Psoas muscle (tissue), 8 donors: ENCODE results near the gene MAGEB4. TPM values are rescaled to one million over a fixed set of nuclear protein-coding genes. Genes with fewer than 3 reads are reported as not detected.
"Not testable (repeated sequence)": the region's sequence is repeated elsewhere in the genome, so short reads cannot be mapped to it uniquely, and the experiment has no call there.

Experiments used
- ATAC-seq, 4 donors: fragments of 200-7000 bp; cut with Tn5 transposase; one replicate each; pipeline ENCODE4 v1.9.1; 2020; ENCODE audit warnings: moderate library complexity in 3 of 4, mild to moderate bottlenecking in 2 of 4
- DNase-seq, 2 donors: peaks; one replicate each; pipeline ENCODE4 v3.0.0-alpha.2; 2020
- H3K27ac ChIP-seq: fragments of 200-600 bp; one replicate; pipeline ENCODE4 v1.8.0; 2022
- H3K27me3 ChIP-seq, 3 donors: fragments of 200-600 bp in 1 of 3; one replicate each; pipeline versions ENCODE4 v1.6.1 to v1.8.0; 2013 to 2022; ENCODE audit warnings: low read length in 2 of 3, mild to moderate bottlenecking in 2 of 3, moderate library complexity in 1 of 3; ENCODE audit not compliant: insufficient read depth in 3 of 3
- H3K36me3 ChIP-seq, 2 donors: fragments of 200-600 bp in 1 of 2; one replicate each; pipeline versions ENCODE4 v1.6.1 to v1.8.0; 2013 to 2022; ENCODE audit warnings: low read depth in 1 of 2, mild to moderate bottlenecking in 1 of 2, moderate library complexity in 1 of 2; ENCODE audit not compliant: insufficient read depth in 1 of 2
- H3K4me1 ChIP-seq: fragments of 200-600 bp; one replicate; pipeline ENCODE4 v1.8.0; 2022
- H3K4me3 ChIP-seq: fragments of 200-600 bp; one replicate; pipeline ENCODE4 v1.8.0; 2022; ENCODE audit warnings: mild to moderate bottlenecking
- H3K9me3 ChIP-seq: fragments of 200-600 bp; one replicate; pipeline ENCODE4 v1.8.0; 2022
- CTCF ChIP-seq: fragments of 200-600 bp; IDR thresholded peaks from one replicate; pipeline ENCODE4 v1.8.0; 2022; ENCODE audit warnings: antibody characterized with exemption
- WGBS, 3 donors: extraction: QIAGEN DNeasy Blood & Tissue Kit; methylation state at CpG; one replicate each; pipeline versions ENCODE4 v1.1.6 to v1.1.7; 2013; 5-methylcytosine and 5-hydroxymethylcytosine counted together
- intact Hi-C, 2 donors: fragments of 100-400 bp; cut with DNase I; formaldehyde crosslinking; loops; one replicate each; pipeline versions ENCODE4 v1.11.0 to v1.14.2; 2022
- long read RNA-seq, 2 donors: library from polyadenylated mRNA; unstranded; transcript quantifications; one replicate each; pipeline ENCODE4 v2.0.0, GENCODE V29; 2021
- polyA plus RNA-seq, 3 donors: library from polyadenylated mRNA; stranded (reverse); fragments of 200-250 nt; gene quantifications; one replicate each; pipeline ENCODE4 v1.2.3, GENCODE V29; 2013
- total RNA-seq, 4 donors: library from RNA; stranded (reverse); fragmentation: NEBNext Ultra II Directional in 2 of 4; extraction: Animal tissue kit (Norgen Biotek cat#: 25700) in 2 of 4; gene quantifications; one replicate each; pipeline versions ENCODE4 v1.2.1 to v1.2.4, GENCODE V29; 2021 to 2023
- donor health status: healthy with polysubstance abuse.
- donor health status: DM: no; HTN: no; CAD: no; lungs with moderate emphysema.
- donor health status: Bipolar disorder and iron deficiency.
- donor health status: healthy.
- donor health status: DM: yes; HTN: yes; CAD: no.
- donor health status: DM: no; HTN: no; CAD: no.
- donor health status: DM: no; HTN: no; CAD: no.
- donor health status: DM: yes; HTN: yes; CAD: no.

The MAGEB4 gene
- total RNA-seq: not detected
- not detected for polyA plus RNA-seq
- long read RNA-seq, donor 1: 0 reads
- long read RNA-seq, donor 2: 0 reads

DNA sequence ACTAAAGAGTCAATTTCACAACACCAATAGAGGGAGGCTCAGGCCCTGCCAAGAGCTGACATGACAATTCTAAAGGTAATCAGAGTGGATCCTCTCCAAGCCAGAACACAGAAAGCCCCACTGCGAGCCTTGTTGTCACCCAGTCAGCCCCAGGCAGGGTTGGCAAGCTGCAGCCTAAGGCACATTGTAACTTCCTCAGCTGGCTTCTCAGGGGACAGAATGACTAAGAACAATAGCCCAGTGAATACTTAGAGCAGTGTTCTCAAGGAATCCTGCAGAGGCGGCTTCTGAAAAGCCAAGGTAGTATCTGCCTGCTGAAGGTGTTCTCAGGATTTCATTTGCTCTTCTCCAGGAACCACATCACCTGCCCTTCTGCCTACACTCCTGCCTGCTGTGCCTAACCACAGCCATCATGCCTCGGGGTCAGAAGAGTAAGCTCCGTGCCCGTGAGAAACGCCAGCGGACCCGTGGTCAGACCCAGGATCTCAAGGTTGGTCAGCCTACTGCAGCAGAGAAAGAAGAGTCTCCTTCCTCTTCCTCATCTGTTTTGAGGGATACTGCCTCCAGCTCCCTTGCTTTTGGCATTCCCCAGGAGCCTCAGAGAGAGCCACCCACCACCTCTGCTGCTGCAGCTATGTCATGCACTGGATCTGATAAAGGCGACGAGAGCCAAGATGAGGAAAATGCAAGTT lies at the start of gene MAGEB4:
TSS of gene MAGEB4 (plus strand) at position 277 of the 692 bp plus-strand sequence. CDS start at position 413, 136 bp downstream.
- H3K27me3 ChIP-seq: peaks cover 0 to 8% (median 0%) of the 10 kb centered on the region in 3 donors
- intact Hi-C loops: no loop called here
- H3K4me3 ChIP-seq: no peak within 1 kb of the TSS
- no peak for DNase-seq
- ATAC-seq: no peak
- H3K9me3 ChIP-seq: no peaks in the 10 kb centered on the region
- no peaks in the 10 kb centered on the region for H3K4me1 ChIP-seq
- WGBS, 3 donors: 86 to 92% (median 87%) methylated on average over 10 of the region's 10 CpGs
- no peaks in the 10 kb centered on the region for H3K36me3 ChIP-seq
- no peak within 1 kb of the TSS for H3K27ac ChIP-seq
- TF ChIP-seq CTCF: no peak

- H3K4me1 ChIP-seq, H3K36me3 ChIP-seq, ATAC-seq, H3K9me3 ChIP-seq, intact Hi-C loops, DNase-seq, H3K27ac ChIP-seq, H3K27me3 ChIP-seq, H3K4me3 ChIP-seq: not testable (repeated sequence)
- WGBS, 3 donors: 56 to 80% (median 72%) methylated on average over 6 of the region's 6 CpGs
Measured at GRCh38 chrX:30193910-30194309, 47.9 kb upstream of the MAGEB4 start.

- DNase-seq (no peak), ATAC-seq (no peak)
- H3K9me3 ChIP-seq: no peaks in the 10 kb centered on the region
- WGBS, 3 donors: 7 to 22% (median 14%) methylated on average over 1 of the region's 1 CpG
- no peak overlapping the region for H3K27ac ChIP-seq
- no peak for TF ChIP-seq CTCF
- peaks cover 0 to 7% (median 0%) of the 10 kb centered on the region in 3 donors for H3K27me3 ChIP-seq
- no peak overlapping the region for H3K4me3 ChIP-seq
- H3K36me3 ChIP-seq: no peaks in the 10 kb centered on the region
- H3K4me1 ChIP-seq: no peaks in the 10 kb centered on the region
- intact Hi-C loops: no loop called here
Measured at GRCh38 chrX:30196322-30196721, 45.5 kb upstream of the MAGEB4 start.

DNA sequence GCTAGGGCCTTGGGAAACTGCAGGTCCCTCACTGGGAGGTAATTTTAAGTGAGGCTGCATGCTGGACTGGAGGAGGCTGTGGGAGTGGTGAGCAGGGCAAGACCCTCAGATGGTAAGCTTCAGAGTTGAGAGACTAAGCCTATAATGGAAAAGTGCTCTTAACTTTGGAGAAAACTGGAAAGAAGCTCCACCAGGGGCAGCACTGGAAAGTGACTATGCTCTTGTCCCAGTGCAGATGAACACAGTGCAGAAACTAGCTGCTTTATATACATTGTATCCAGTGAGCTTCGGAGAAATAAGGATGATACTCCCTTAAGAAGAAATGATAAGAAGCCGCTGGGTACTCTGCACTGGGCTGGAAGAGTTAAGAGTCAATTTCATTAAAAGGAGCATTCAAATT lies 29.6 kb upstream of the MAGEB4 start:
- Histone ChIP-seq H3K27me3 (peaks cover 0 to 6% (median 0%) of the 10 kb centered on the region in 3 donors), H3K27ac (no peak overlapping the region), H3K9me3 (no peaks in the 10 kb centered on the region), H3K4me1 (no peaks in the 10 kb centered on the region), H3K4me3 (no peak overlapping the region), H3K36me3 (no peaks in the 10 kb centered on the region)
- no peak for TF ChIP-seq CTCF
- ATAC-seq: no peak
- no peak for DNase-seq
- intact Hi-C loops: no loop called here
- 81 to 94% (median 81%) methylated on average over 2 of the region's 2 CpGs for WGBS, 3 donors

DNA sequence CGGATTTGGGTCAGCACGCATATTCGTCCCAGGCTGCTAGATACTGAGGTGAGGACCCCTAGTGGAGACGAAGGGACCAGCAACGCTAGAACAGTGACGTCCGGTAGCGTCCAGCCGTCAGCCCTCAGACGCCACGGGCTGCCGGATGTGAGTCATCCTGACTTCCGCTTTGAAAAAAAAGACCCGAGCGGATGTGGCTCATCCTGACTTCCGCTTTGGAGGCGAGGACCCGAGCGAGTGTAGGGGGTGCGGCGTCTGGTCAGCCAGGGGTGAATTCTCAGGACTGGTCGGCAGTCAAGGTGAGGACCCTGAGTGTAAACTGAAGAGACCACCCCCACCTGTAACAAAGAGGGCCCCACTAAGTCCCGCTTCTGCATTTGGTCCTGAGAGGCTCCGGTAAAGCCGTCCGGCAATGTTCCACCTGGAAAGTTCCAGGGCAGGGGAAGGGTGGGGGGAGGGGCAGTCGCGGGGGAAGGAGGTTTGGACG lies 26.4 kb upstream of the MAGEB4 start, which contains the start of gene MAGEB2:
TSS of gene MAGEB2 (plus strand) at position 207 of the 487 bp plus-strand sequence. CDS start 3,018 bp downstream, outside the sequence.
- Histone ChIP-seq H3K4me1 (no peaks in the 10 kb centered on the region), H3K4me3 (no peak within 1 kb of the TSS), H3K27me3 (peaks cover 0 to 6% (median 0%) of the 10 kb centered on the region in 3 donors), H3K36me3 (no peaks in the 10 kb centered on the region), H3K9me3 (no peaks in the 10 kb centered on the region), H3K27ac (no peak within 1 kb of the TSS)
- 79 to 98% (median 96%) methylated on average over 28 to 29 of the region's 29 CpGs for whole genome bisulfite sequencing, 3 donors
- DNase-seq: no peak
- no peak for TF ChIP-seq CTCF
- ATAC-seq: no peak
- intact Hi-C loops: no loop called here
